Uterus (tissue), 4 donors: ENCODE measurements around the gene DNMT1. TPM values are rescaled to one million over a fixed set of nuclear protein-coding genes. Genes with fewer than 3 reads are reported as not detected.

Experiments
- DNase-seq, 2 donors: peaks; one replicate each; pipeline ENCODE4 v3.0.0-alpha.2; 2019 to 2020
- H3K27ac ChIP-seq, 2 donors: fragments of 200-600 bp; sonication (generic); 1 replicate in 1 of 2; 2 replicates in 1 of 2; pipeline ENCODE4 v1.5.1; 2016 to 2018
- H3K27me3 ChIP-seq, 2 donors: fragments of 200-600 bp; sonication (generic); one replicate each; pipeline ENCODE4 v1.5.1; 2018 to 2019; ENCODE audit warnings: control low read depth in 1 of 2
- H3K36me3 ChIP-seq, 2 donors: fragments of 200-600 bp; sonication (generic); one replicate each; pipeline ENCODE4 v1.5.1; 2019; ENCODE audit warnings: control low read depth in 1 of 2
- H3K4me1 ChIP-seq, 2 donors: fragments of 200-600 bp; sonication (generic); one replicate each; pipeline ENCODE4 v1.5.1; 2018 to 2019; ENCODE audit warnings: control low read depth in 1 of 2
- H3K4me3 ChIP-seq, 2 donors: fragments of 200-600 bp; sonication (generic); 1 replicate in 1 of 2; 2 replicates in 1 of 2; pipeline ENCODE4 v1.5.1; 2018 to 2019; ENCODE audit warnings: mild to moderate bottlenecking in 1 of 2
- H3K9me3 ChIP-seq, 2 donors: fragments of 200-600 bp; sonication (generic); one replicate each; pipeline ENCODE4 v1.5.1; 2019; ENCODE audit warnings: control low read depth in 1 of 2
- CTCF ChIP-seq, 4 experiments: fragments of 200-600 bp in 2 of 4; fragments of 450-650 bp in 2 of 4; sonication (generic) in 2 of 4; IDR thresholded peaks; one replicate each; pipeline ENCODE4 v1.5.1; 2016 to 2019; ENCODE audit warnings: antibody characterized with exemption in 4 of 4, mild to moderate bottlenecking in 2 of 4, moderate library complexity in 1 of 4
- POLR2A ChIP-seq, 2 donors: fragments of 450-650 bp; IDR thresholded peaks; one replicate each; pipeline ENCODE4 v1.6.1; 2016; ENCODE audit warnings: antibody characterized with exemption in 2 of 2, mild to moderate bottlenecking in 1 of 2, moderate library complexity in 1 of 2
- intact Hi-C: fragments of 100-400 bp; cut with DNase I; formaldehyde crosslinking; loops from one replicate; pipeline ENCODE4 v1.15.1; 2023; ENCODE audit warnings: low total_unique reads
- total RNA-seq, 4 donors: library from RNA; depleted of rRNA in 3 of 4; stranded (reverse); fragments of >200 nt in 3 of 4; gene quantifications; one replicate each; pipeline versions ENCODE4 v1.1.0 to v1.2.4, GENCODE V29; 2014 to 2023
- donor health status: DM: yes; HTN: yes; CAD: no.

The DNMT1 gene
- total RNA-seq, 4 donors from 2014 or later = 37.6 to 134 (median 67.9) TPM

- intact Hi-C loops = no loop called here
- Histone ChIP-seq H3K4me3 (no peak overlapping the region), H3K4me1 (no peaks in the 10 kb centered on the region), H3K27ac (no peak overlapping the region), H3K36me3 (no peaks in the 10 kb centered on the region), H3K27me3 (no peaks in the 10 kb centered on the region), H3K9me3 (no peaks in the 10 kb centered on the region)
- no peak for DNase-seq
- TF ChIP-seq POLR2A (IDR thresholded peaks at IDR 0.05) (no peak), CTCF (IDR thresholded peaks at IDR 0.05) (no peak)
These were observed 40.2 kb upstream of the DNMT1 start for GRCh38 chr19:10235003-10235402.

DNA sequence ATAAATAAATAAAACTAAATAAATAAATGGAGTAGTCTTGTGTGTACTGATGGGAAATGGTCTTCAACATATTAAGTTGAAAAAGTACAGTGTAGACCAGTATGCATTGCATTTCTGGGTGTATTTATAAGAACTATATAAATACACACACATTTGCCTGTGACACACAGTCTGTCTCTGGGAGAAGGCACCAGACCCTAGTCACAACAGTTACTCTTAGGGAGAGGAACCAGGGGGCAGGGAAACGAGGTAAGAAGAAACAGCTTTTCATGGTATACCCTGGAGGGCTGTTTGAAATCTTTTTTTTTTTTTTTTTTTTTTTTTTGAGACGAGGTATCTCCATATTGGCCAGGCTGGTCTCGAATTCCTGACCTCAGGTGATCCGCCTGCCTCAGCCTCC lies 39.2 kb upstream of the DNMT1 start:
- H3K27me3 ChIP-seq = no peaks in the 10 kb centered on the region
- H3K4me1 ChIP-seq = peaks cover 0 to 3% of the 10 kb centered on the region in 2 donors
- no peak overlapping the region for H3K4me3 ChIP-seq
- no peak for DNase-seq
- no peaks in the 10 kb centered on the region for H3K9me3 ChIP-seq
- H3K36me3 ChIP-seq = no peaks in the 10 kb centered on the region
- TF ChIP-seq POLR2A (IDR thresholded peaks at IDR 0.05) (no peak), CTCF (IDR thresholded peaks at IDR 0.05) (no peak)
- intact Hi-C loops = no loop called here
- no peak overlapping the region for H3K27ac ChIP-seq

GRCh38 chr19:10231612-10232228 lies 37.0 kb upstream of the DNMT1 start:
- H3K4me3 ChIP-seq = peak overlapping the region; percentile 65 to 85
- H3K27ac ChIP-seq = peak overlapping the region; percentile 82 to 89
- TF ChIP-seq CTCF (IDR thresholded peaks at IDR 0.05) (no peak), POLR2A (IDR thresholded peaks at IDR 0.05) (no peak)
- DNase-seq = no peak
- H3K9me3 ChIP-seq = no peaks in the 10 kb centered on the region
- no peaks in the 10 kb centered on the region for H3K27me3 ChIP-seq
- intact Hi-C loops = no loop called here
- peaks cover 3 to 6% of the 10 kb centered on the region in 2 donors for H3K4me1 ChIP-seq
- no peaks in the 10 kb centered on the region for H3K36me3 ChIP-seq

GRCh38 chr19:10230861-10231611 lies 36.3 kb upstream of the DNMT1 start, which contains the start of gene S1PR2:
TSS of gene S1PR2 (minus strand) at chr19:10231331. CDS start at chr19:10224905, 6,426 bp downstream.
- Histone ChIP-seq H3K4me3 (peak within 1 kb of the TSS; percentile 65 to 85), H3K36me3 (no peaks in the 10 kb centered on the region), H3K27me3 (no peaks in the 10 kb centered on the region), H3K9me3 (no peaks in the 10 kb centered on the region), H3K4me1 (peaks cover 3 to 8% of the 10 kb centered on the region in 2 donors), H3K27ac (peak within 1 kb of the TSS; percentile 82 to 89)
- peak; percentile 80 to 88 for DNase-seq
- TF ChIP-seq CTCF (IDR thresholded peaks at IDR 0.05) = peak in 1 of 4 experiments; percentile 1
- TF ChIP-seq POLR2A (IDR thresholded peaks at IDR 0.05) = peak in 1 of 2 donors; percentile 77
- intact Hi-C loops = no loop called here
